NCI-H1694 (cell line): ENCODE data around the gene ARIH2.

ENCODE experiments used
- DNase-seq: peaks from one replicate; lab custom pipeline; 2025; lab: John Stamatoyannopoulos, UW

The ARIH2 gene

DNA sequence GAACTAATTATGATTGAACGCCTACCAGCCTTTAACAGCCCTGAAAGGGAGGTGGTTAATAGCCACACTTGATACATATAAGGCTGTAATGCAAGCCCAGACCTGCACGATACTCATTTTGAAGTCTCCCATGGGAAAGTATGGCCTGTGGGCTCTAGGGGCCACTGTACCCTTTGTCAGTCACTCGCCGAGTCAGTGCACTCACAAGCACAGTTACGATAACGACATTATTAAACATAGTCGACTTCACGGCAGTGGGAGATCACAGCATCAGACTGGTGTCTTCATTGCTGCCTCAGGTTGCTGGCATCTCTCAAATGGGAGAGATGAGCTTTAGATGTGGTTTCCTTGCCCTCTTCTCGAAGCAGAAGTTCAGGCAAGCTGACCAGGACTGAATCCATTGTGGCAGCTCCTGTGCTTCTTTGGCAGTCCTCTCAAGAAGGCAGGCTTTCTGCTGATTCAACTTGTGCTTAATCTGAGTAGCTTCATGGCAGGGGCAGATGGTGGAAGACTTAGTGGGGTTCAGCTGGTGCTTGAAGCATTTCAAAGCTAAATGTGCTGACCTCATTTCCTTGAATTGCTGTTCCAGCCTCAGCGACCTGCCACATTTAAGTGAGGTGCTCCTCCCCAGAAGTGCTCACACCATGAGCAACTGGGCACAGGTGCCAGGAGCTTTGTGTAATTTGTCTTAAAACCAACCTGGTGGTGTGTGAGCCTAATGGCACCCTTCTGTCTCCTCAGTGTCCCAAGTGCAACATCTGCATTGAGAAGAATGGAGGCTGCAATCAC is 55.6 kb downstream of the ARIH2 start:
- no peak for DNase-seq

DNA sequence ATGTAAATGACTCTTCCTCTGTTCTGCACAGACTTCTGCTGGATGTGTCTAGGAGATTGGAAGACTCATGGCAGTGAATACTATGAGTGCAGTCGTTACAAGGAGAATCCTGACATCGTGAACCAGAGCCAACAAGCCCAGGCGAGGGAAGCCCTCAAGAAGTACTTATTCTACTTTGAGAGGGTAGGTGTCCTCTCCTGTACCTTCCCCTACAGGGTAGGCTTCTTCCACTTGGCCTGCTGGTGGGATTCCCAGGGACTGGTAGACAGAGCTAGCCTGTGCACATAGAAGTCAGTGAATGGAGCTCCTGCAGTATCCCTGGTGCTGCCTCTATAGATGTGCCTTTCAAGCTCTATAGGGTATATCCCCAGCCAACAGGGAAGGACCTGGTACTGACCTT is 60.8 kb downstream of the ARIH2 start:
- DNase-seq, result no peak

DNA sequence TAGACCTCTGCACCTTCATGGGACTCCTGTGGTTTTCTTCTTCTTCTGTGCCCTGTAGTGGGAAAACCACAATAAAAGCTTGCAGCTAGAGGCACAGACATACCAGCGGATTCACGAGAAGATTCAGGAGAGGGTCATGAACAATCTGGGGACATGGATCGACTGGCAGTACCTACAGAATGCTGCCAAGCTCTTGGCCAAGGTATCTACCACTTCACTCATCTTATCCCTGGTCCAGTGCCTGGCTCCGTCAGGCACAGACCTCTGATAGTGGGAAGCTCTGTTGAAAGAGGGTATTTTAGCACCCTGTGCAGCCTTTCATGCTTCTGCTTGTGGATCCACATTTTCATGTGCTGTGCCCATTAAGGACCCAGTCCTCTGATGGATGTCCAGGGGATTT is 61.7 kb downstream of the ARIH2 start:
- no peak for DNase-seq

GRCh38 chr3:48982016-48982415 is 63.4 kb downstream of the ARIH2 start:
- no peak for DNase-seq

GRCh38 chr3:48982686-48983085 is 64.0 kb downstream of the ARIH2 start:
- no peak for DNase-seq

DNA sequence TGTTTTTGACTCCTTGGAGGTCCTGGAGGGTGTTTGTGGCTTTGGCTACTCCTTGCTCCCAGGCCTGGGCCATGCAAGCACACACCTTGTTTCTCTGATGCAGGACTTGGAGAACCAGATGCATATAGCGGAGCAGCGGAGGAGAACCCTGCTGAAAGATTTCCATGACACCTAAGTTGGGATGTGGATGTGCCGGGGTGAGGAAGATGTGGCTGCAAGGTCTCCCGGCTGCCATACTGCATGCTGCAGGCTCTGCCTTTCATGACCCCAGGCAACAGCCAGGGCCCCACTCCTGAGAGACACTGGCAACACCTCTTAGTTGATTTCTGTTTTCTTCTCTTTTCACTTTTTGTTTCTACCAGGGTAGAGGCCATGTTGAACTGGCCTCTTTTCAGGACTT is 64.5 kb downstream of the ARIH2 start:
- no peak for DNase-seq

- DNase-seq, result no peak
These were observed 66.0 kb downstream of the ARIH2 start for GRCh38 chr3:48984663-48985062.

DNA sequence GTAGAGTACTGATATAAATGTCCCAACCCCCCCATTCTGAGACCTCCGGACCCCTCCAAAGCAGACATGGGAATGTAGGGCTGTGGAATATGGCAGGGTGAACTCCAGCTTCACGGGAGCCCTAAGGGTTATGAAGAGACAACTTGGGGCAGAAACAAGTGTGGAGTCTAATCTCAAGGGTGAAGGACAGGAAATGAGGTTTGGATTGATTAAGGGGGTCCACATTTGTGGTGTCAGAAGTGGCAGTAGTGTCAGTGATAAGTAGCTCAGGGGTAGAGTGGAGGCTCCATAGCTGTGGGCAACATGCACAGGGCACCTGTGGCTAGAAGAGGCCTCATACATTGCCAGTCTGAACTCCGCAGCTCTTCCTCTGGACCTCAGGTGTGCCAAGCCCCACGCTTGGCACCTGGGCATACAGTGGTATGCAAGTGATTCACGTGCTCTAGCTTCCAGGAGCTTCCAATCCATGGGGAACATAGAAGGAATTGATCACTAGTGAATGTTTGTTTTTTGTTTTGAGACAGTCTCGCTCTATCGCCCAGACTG is 67.3 kb downstream of the ARIH2 start:
- no peak for DNase-seq

DNA sequence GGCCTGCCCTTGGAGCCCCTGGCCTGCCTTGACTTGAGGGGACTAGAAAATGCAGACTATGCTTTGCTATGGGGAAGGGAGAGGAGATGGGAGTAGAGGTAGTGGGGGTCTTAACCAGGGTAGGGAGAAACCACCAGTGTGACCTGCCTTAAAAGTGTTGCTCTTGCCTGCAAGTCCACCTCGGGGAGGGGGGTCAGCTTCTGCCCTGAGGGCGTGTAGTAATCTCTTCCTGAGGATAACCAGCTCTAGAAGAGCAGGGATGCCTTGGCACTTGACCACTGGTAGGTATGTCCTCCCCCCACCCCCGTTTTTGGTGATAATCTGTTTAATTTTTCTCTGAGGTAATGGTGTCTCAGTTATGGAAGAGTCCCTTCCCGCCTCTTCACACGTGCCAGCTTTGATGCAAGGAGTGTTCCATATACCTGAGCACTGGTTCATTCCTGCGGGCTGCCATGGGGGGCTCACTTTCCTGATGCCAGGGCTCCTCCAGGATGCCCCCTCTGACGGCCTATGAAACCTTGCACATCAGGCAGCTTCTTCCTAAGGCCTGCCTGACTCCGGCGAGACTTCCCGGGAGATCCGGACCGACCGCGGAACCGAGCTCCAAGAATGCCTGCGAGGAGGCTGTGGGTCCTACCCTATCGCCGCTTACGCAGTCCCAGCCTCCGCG is 70.6 kb downstream of the ARIH2 start:
- no peak for DNase-seq

GRCh38 chr3:48989796-48990635 is 71.4 kb downstream of the ARIH2 start, which contains the start of gene P4HTM:
Gene P4HTM (plus strand): TSS chr3:48990241. CDS start chr3:48990257, 16 bp downstream.
- no peak for DNase-seq

DNA sequence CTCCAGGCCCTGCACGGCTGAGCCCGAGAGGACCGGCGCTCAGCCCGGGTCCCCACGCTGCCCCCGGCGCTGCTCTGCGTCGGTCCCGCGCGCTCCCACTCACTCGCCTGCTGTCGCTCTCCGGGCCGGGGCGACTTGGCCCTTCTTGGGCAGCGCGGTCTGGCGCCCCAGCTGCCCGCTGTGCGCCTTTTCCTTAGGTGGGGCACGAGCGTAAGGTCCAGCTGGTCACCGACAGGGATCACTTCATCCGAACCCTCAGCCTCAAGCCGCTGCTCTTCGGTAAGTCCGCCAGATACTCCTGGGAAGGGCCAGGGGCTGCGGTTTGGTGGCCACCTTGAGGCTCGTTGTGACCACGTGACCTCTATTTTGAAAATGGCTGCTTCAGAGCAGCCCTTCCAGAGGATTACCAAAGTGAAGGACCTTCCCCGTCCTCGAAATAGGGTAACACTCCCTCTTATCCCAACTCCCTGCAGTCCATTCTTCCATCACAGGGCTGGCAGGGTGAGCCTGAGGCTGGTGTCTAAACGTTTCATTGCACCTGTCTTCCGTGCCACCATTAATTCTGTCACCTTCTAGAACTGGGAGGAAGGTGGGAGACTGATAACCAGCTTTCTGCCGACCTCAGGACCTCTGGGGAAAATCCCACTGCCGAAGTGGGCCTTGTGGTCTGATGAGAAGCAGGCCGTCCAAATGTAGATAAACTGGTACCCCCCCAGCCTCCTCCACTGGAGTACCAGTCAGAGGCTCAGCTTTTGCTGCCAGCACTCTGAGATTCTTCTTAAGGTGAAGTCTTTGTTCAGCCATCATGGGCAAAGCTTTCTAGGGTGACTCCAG is 72.2 kb downstream of the ARIH2 start:
- DNase-seq, result no peak

DNA sequence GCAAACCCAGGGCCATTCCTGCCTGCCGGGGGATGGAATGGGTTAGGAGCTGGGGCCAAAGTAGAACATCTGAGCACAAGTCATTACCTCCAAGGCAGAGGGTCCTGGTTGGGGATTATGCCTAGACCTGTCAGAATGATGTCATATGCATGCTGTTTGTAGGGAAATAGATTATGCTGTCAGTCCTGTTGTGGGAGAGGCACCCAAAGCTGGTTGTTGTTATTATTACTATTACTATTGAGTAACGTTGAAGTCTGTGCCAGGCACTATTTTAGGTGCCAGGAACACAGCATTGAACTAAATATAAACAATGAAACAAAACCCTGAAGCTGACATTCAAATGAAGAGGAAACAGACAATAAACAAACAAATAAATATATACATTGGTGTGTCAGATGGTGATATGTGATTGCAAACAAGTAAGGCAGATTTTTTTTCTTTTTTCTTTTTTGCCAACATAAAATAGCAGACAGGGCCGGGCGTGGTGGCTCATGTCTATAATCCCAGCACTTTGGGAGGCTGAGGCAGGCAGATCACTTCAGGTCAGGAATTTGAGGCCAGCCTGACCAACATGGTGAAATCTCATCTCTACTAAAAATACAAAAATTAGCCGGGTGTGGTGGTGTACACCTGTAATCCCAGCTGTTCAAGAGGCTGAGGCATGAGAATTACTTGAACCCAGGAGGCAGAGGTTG is 73.4 kb downstream of the ARIH2 start:
- no peak for DNase-seq

- no peak for DNase-seq
These were observed 75.2 kb downstream of the ARIH2 start for GRCh38 chr3:48993834-48994233.

DNA sequence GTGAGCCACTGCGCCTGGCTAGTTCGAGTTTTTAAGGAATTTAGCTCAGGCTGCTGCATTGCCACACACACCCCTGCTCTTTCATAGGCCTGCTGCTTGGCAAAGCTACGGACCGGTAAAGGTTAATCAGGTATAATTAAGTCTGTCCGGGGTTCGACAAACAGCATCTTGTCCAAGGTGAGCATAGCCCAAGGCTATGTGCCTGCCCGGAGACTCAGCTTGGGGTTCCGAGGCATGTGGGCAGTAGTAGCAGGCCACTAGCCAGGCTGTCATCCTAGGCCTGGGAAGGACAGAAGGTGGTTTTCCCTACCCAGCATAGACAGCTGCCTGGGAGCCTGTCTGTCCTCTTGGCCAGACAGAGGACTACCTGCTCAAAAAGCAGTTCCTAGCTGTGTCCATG is 78.0 kb downstream of the ARIH2 start:
- DNase-seq, result no peak

GRCh38 chr3:48997102-48997635 is 78.5 kb downstream of the ARIH2 start:
- DNase-seq, result no peak

GRCh38 chr3:48997714-48998637 is 79.3 kb downstream of the ARIH2 start:
- no peak for DNase-seq

DNA sequence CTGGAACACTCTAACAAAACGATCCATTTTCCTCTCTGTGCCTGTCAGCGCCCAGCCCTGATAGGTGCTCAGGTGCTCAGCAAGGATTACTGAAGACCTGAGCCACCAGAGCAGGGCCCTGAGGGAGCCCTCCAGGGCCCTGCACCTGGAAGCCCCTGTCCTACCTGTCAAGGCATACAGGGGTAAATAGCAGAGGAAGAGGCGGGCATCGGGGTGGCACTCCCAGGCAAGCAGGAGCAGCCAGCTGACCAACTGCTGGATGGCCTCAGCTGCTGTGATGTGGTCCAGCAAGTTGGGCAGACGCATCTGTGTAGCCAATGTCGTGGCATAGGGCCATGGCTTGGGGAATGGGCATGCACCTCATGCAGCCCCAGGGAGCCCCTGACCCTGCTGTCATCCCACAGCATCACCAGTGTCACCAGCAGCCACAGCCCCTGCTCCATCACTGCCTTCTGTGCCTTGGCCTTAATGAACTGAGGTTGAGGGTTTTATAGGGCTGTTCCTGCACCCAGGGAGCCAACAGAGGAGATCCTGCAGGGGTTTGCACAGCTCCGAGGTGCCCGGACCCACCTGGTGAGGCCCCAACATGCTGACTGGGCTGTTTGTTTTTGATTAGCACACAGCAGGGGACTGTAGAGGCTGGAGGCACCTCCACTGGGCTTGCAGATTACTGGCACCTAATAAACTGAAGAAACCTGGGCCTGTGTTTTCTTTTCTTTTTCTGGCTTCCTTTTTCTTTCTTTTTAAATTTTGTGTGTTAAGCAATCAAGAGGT is 80.6 kb downstream of the ARIH2 start:
- DNase-seq, result no peak

- no peak for DNase-seq
These were observed 82.5 kb downstream of the ARIH2 start for GRCh38 chr3:49001155-49001554.
